ENCODE data around the gene LEMD1. TPM values are rescaled to one million over a fixed set of nuclear protein-coding genes. Genes with fewer than 3 reads are reported as not detected.

LEMD1 gene
- total and polyA plus RNA-seq, 2 donors (not counting 1 experiment from before 2014, with no cell fraction given), result not detected

DNA sequence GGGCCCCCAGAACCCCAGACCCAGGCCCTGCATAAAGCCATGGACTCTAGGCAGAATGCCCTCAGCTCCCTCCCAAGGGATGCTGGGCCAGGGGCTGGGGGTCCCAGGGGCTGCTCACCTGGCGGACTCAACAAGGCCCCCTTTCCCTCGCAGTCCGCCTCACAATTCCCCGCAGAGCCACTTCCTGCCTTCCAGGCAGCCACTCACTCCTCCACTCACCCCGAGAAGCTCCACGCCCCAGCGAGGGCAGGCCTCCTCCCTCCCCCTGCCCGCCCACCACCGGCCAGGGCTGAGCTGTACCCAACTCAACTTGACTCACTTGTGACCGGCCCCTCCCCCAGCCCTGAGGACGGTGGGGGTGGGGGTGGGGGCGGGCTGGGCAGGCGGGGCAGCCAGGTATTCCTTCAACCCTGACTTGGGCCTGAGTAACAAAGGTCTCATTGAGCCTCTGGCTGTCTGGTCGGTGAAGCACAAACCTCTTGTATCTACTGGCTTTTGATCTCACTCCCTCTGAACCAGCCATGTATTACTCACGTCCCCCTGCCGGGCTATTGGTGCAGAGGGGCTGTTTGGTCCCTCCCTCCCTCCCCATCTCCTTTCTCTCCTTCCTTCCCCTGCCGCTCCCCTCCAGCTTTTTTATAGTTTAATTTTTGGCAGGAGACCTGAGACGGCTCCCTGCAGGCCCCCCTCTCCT lies 28.0 kb upstream of the LEMD1 start:
- H3K4me1 ChIP-seq (ENCODE audit: control insufficient read depth, extremely low read depth, insufficient read depth, low read length), result no peaks in the 10 kb centered on the region
- peaks cover 31% of the 10 kb centered on the region for H3K27me3 ChIP-seq (ENCODE audit: control insufficient read depth, insufficient read depth, low read length)
- TF ChIP-seq EZH2 (IDR thresholded peaks at IDR 0.05; ENCODE audit: low read length, missing control alignments), result no peak
- TF ChIP-seq, protein P1, sequence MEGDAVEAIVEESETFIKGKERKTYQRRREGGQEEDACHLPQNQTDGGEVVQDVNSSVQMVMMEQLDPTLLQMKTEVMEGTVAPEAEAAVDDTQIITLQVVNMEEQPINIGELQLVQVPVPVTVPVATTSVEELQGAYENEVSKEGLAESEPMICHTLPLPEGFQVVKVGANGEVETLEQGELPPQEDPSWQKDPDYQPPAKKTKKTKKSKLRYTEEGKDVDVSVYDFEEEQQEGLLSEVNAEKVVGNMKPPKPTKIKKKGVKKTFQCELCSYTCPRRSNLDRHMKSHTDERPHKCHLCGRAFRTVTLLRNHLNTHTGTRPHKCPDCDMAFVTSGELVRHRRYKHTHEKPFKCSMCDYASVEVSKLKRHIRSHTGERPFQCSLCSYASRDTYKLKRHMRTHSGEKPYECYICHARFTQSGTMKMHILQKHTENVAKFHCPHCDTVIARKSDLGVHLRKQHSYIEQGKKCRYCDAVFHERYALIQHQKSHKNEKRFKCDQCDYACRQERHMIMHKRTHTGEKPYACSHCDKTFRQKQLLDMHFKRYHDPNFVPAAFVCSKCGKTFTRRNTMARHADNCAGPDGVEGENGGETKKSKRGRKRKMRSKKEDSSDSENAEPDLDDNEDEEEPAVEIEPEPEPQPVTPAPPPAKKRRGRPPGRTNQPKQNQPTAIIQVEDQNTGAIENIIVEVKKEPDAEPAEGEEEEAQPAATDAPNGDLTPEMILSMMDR (conservative IDR thresholded peaks at IDR 0.05 in 1 of 2, IDR thresholded peaks at IDR 0.05 in 1 of 2; ENCODE audit: low read depth in 1 of 2, low read length in 2 of 2), result no peak
- H3K9ac ChIP-seq (ENCODE audit: insufficient read depth, low read length), result no peak overlapping the region
- no peak overlapping the region for H3K4me2 ChIP-seq (ENCODE audit: extremely low read depth, insufficient read depth, low read length)
- H2AFZ ChIP-seq (ENCODE audit: low read length), result no peak overlapping the region
- no peaks in the 10 kb centered on the region for H3K36me3 ChIP-seq (ENCODE audit: control insufficient read depth, insufficient read depth, low read length)
- no peaks in the 10 kb centered on the region for H3K79me2 ChIP-seq (ENCODE audit: control insufficient read depth, insufficient read depth, low read length)
- H3K27ac ChIP-seq (ENCODE audit: insufficient read depth, low read length), result no peak overlapping the region
- no peaks in the 10 kb centered on the region for H3K9me3 ChIP-seq (ENCODE audit: control insufficient read depth, insufficient read depth, low read depth, low read length)
- DNase-seq (ENCODE audit: low read depth in 2 of 2), result peak; percentile 9 to 74
- H4K20me1 ChIP-seq (ENCODE audit: control insufficient read depth, extremely low read depth, insufficient read depth, low read length), result no peaks in the 10 kb centered on the region
- H3K4me3 ChIP-seq (replicated peaks in 1 of 4; ENCODE audit: control extremely low read depth in 1 of 4, insufficient read depth in 1 of 4, low read depth in 3 of 4, low read length in 4 of 4), result peak overlapping the region in 1 of 4 experiments; percentile 14

DNA sequence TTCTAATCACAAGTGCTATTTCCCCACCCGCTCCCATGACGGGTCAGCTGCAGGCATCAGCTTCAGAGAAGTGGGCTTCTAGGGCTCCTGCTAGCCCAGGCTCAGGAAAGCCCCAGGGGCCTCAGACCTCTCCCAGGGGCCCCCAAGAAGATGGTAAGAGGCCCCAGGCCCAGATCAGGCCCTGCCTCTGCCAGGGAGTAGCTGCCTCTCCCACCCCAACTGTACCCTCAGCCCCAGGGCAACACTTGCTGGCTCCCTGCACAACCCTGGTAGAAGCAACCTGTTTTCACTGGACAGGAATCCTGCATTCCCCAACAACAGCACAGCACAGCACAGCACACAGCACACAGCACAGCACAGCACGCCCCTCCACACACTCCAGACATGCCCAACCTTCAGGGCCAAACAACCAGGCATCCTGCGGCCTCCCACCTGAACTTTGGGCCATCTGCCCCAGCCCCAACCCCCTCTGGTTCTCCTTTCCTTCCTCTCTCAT lies 27.4 kb upstream of the LEMD1 start:
- no peak for DNase-seq (ENCODE audit: low read depth in 2 of 2)
- Histone ChIP-seq H2AFZ (ENCODE audit: low read length) (no peak overlapping the region), H3K9ac (ENCODE audit: insufficient read depth, low read length) (no peak overlapping the region), H3K4me1 (ENCODE audit: control insufficient read depth, extremely low read depth, insufficient read depth, low read length) (no peaks in the 10 kb centered on the region), H3K4me3 (replicated peaks in 1 of 4; ENCODE audit: control extremely low read depth in 1 of 4, insufficient read depth in 1 of 4, low read depth in 3 of 4, low read length in 4 of 4) (peak overlapping the region in 1 of 4 experiments; percentile 14), H3K27me3 (ENCODE audit: control insufficient read depth, insufficient read depth, low read length) (peaks cover 27% of the 10 kb centered on the region), H4K20me1 (ENCODE audit: control insufficient read depth, extremely low read depth, insufficient read depth, low read length) (no peaks in the 10 kb centered on the region), H3K27ac (ENCODE audit: insufficient read depth, low read length) (no peak overlapping the region), H3K79me2 (ENCODE audit: control insufficient read depth, insufficient read depth, low read length) (no peaks in the 10 kb centered on the region), H3K36me3 (ENCODE audit: control insufficient read depth, insufficient read depth, low read length) (no peaks in the 10 kb centered on the region), H3K4me2 (ENCODE audit: extremely low read depth, insufficient read depth, low read length) (no peak overlapping the region), H3K9me3 (ENCODE audit: control insufficient read depth, insufficient read depth, low read depth, low read length) (no peaks in the 10 kb centered on the region)
- TF ChIP-seq, protein P1 (conservative IDR thresholded peaks at IDR 0.05 in 1 of 2, IDR thresholded peaks at IDR 0.05 in 1 of 2; ENCODE audit: low read depth in 1 of 2, low read length in 2 of 2), result no peak
- TF ChIP-seq EZH2 (IDR thresholded peaks at IDR 0.05; ENCODE audit: low read length, missing control alignments), result no peak

DNA sequence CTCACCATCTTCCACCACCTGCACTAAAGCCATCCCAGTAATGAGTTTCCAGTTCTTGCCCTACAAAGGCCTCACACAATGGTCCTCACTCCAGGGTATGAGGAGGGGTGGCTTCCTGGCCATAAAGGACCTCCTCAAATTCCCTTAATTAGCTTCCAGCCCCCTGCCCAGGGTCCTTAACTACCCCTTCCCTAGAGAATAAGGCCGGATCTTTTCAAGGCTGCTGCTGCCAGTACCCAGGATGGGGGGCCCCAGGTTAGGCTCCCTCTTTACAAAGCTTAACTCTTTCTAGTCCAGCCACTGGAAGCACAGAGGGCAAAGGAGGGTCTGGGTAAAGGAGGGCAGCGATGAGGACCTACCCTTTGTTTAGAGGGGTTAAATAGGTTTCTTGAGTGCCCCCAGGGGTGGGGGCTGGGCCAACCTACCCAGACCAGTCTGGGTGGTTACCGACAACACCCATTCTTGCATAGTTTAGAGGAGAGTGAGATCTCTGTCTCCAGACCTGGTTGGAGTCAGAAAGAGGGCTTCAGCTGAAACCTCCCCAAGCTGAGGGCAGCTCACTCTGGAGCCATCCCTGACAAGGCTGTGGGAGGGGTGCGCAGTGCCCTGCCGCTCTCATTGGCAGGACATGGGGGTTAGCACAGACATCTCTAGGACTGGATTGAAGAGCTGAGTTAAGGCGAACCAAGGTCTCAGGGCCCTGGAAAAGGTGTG lies 26.8 kb upstream of the LEMD1 start:
- no peaks in the 10 kb centered on the region for H3K4me1 ChIP-seq (ENCODE audit: control insufficient read depth, extremely low read depth, insufficient read depth, low read length)
- H3K4me2 ChIP-seq (ENCODE audit: extremely low read depth, insufficient read depth, low read length), result no peak overlapping the region

More for the DNA sequence above, 26.8 kb upstream of the LEMD1 start:
- Histone ChIP-seq H3K27ac (ENCODE audit: insufficient read depth, low read length) (no peak overlapping the region), H3K79me2 (ENCODE audit: control insufficient read depth, insufficient read depth, low read length) (no peaks in the 10 kb centered on the region), H3K9me3 (ENCODE audit: control insufficient read depth, insufficient read depth, low read depth, low read length) (no peaks in the 10 kb centered on the region), H3K27me3 (ENCODE audit: control insufficient read depth, insufficient read depth, low read length) (peaks cover 23% of the 10 kb centered on the region), H3K9ac (ENCODE audit: insufficient read depth, low read length) (no peak overlapping the region), H3K4me3 (replicated peaks in 1 of 4; ENCODE audit: control extremely low read depth in 1 of 4, insufficient read depth in 1 of 4, low read depth in 3 of 4, low read length in 4 of 4) (no peak overlapping the region), H4K20me1 (ENCODE audit: control insufficient read depth, extremely low read depth, insufficient read depth, low read length) (no peaks in the 10 kb centered on the region), H2AFZ (ENCODE audit: low read length) (no peak overlapping the region), H3K36me3 (ENCODE audit: control insufficient read depth, insufficient read depth, low read length) (no peaks in the 10 kb centered on the region)
- TF ChIP-seq, protein P1 (conservative IDR thresholded peaks at IDR 0.05 in 1 of 2, IDR thresholded peaks at IDR 0.05 in 1 of 2; ENCODE audit: low read depth in 1 of 2, low read length in 2 of 2), result no peak
- no peak for TF ChIP-seq EZH2 (IDR thresholded peaks at IDR 0.05; ENCODE audit: low read length, missing control alignments)
- no peak for DNase-seq (ENCODE audit: low read depth in 2 of 2)
